ENCODE results near the gene BTBD9. TPM values are rescaled to one million over a fixed set of nuclear protein-coding genes. Genes with fewer than 3 reads are reported as not detected.

The BTBD9 gene
- total RNA-seq, 1 experiment from 2014 or later = 8.9 TPM

DNA sequence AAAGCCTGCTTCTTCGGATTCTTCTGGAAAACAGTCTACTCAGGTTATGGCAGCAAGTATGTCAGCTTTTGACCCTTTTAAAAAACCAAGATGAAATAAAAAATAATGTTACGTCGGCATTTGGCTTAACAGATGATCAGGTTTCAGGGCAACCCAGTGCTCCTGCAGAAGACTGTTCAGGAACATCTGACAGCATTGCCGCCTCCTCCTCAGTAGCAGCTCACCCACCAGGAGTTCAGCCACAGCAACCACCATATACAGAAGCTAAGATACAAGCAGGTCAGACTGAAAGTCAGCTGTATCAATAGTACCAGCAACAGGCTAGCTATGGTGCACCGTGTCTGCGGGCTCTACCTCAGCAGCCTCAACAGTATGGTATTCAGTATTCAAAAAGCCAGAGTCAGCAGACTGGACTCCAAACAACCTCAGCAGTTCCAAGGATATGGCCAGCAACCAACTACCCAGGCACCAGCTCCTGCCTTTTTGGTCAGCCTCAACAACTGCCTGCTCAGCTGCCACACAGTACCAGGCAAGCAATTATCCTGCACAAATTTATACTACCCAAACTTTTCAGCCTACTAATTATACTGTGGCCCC lies 51.9 kb downstream of the BTBD9 start:
- H3K36me3 Mint-ChIP-seq (ENCODE audit: insufficient read depth in 1 of 3, low read depth in 3 of 3) = no peaks in the 10 kb centered on the region; a peak in 1 of 7 replicates
- no peaks in the 10 kb centered on the region for H3K27me3 Mint-ChIP-seq (ENCODE audit: low read depth)
- H3K4me1 Mint-ChIP-seq = no peaks in the 10 kb centered on the region
- Histone ChIP-seq H3K4ac (ENCODE audit: low read depth, low read length) (no peak overlapping the region), H3K9me3 (ENCODE audit: control insufficient read depth, low read depth, low read length) (no peaks in the 10 kb centered on the region), H3K79me2 (ENCODE audit: insufficient read depth, low read length) (no peaks in the 10 kb centered on the region), H2BK15ac (ENCODE audit: low read depth, low read length) (no peak overlapping the region), H4K20me1 (ENCODE audit: control insufficient read depth, insufficient read depth, insufficient read length) (no peaks in the 10 kb centered on the region), H4K91ac (ENCODE audit: insufficient read length, low read depth, low read length) (no peak overlapping the region), H2AFZ (ENCODE audit: low read length) (no peak overlapping the region), H3K56ac (ENCODE audit: insufficient read length, low read depth, low read length) (no peak overlapping the region), H4K5ac (ENCODE audit: insufficient read length, low read depth, low read length) (no peak overlapping the region), H3K9ac (ENCODE audit: extremely low read depth, insufficient read length, low read length) (no peak overlapping the region), H4K8ac (replicated peaks; ENCODE audit: insufficient read length, low read depth, low read length) (no peak overlapping the region), H3T11ph (ENCODE audit: low read length) (no peak overlapping the region), H3K79me1 (ENCODE audit: insufficient read depth, low read depth, low read length, poor library complexity, severe bottlenecking) (no peaks in the 10 kb centered on the region), H3K23me2 (ENCODE audit: insufficient read length, low read depth, low read length, poor library complexity, severe bottlenecking) (no peaks in the 10 kb centered on the region), H3K14ac (ENCODE audit: insufficient read depth, low read length) (no peak overlapping the region), H3K4me1 (ENCODE audit: insufficient read depth, low read length) (no peaks in the 10 kb centered on the region), H2AK5ac (ENCODE audit: insufficient read length, low read length) (no peak overlapping the region), H3K4me2 (ENCODE audit: insufficient read depth, insufficient read length, low read length) (no peak overlapping the region), H2BK12ac (ENCODE audit: insufficient read length, low read depth, low read length) (no peak overlapping the region), H2BK120ac (ENCODE audit: low read depth, low read length, poor library complexity, severe bottlenecking) (no peak overlapping the region), H3K23ac (ENCODE audit: insufficient read length, low read depth, low read length) (no peak overlapping the region), H2BK20ac (ENCODE audit: low read depth, low read length, poor library complexity, severe bottlenecking) (no peak overlapping the region), H2BK5ac (ENCODE audit: insufficient read length, low read length) (no peak overlapping the region), H3K18ac (ENCODE audit: insufficient read length, low read depth, low read length) (no peak overlapping the region), H3K27me3 (ENCODE audit: insufficient read depth, low read length) (no peaks in the 10 kb centered on the region), H3K27ac (ENCODE audit: insufficient read length, low read depth, low read length) (no peak overlapping the region)
- H3K27ac Mint-ChIP-seq = no peak overlapping the region
- no CpG with 5 or more reads among the region's 6 CpGs for WGBS (ENCODE audit: extremely low coverage, insufficient read length, low lambda C conversion rate)
- H3K4me3 Mint-ChIP-seq = no peak overlapping the region
- DNase-seq = no peak
- H3K9me3 Mint-ChIP-seq = no peaks in the 10 kb centered on the region
- TF ChIP-seq, protein P1, sequence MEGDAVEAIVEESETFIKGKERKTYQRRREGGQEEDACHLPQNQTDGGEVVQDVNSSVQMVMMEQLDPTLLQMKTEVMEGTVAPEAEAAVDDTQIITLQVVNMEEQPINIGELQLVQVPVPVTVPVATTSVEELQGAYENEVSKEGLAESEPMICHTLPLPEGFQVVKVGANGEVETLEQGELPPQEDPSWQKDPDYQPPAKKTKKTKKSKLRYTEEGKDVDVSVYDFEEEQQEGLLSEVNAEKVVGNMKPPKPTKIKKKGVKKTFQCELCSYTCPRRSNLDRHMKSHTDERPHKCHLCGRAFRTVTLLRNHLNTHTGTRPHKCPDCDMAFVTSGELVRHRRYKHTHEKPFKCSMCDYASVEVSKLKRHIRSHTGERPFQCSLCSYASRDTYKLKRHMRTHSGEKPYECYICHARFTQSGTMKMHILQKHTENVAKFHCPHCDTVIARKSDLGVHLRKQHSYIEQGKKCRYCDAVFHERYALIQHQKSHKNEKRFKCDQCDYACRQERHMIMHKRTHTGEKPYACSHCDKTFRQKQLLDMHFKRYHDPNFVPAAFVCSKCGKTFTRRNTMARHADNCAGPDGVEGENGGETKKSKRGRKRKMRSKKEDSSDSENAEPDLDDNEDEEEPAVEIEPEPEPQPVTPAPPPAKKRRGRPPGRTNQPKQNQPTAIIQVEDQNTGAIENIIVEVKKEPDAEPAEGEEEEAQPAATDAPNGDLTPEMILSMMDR (conservative IDR thresholded peaks at IDR 0.05) = no peak

All from H9 (cell line).